Panc1 (cell line): ENCODE measurements around the gene STK31.

Experiments used
- POLR2AphosphoS5 ChIP-seq: IDR thresholded peaks from 2 replicates; pipeline ENCODE4 v1.6.1; 2012; ENCODE audit warnings: mild to moderate bottlenecking, low read depth, low read length, moderate library complexity
- TF ChIP-seq, protein P1 (sequence below): fragments of 450-650 bp; IDR thresholded peaks from 2 replicates; pipeline ENCODE4 v1.5.1; 2017; ENCODE audit warnings: mild to moderate bottlenecking
- TF ChIP-seq, protein P2 (sequence below), 2 experiments: IDR thresholded peaks; 2 replicates each; pipeline ENCODE4 v1.6.1; 2011 to 2012; ENCODE audit warnings: low read depth in 2 of 2, control low read depth in 1 of 2, low read length in 1 of 2, mild to moderate bottlenecking in 1 of 2, moderate library complexity in 1 of 2; ENCODE audit not compliant: insufficient read depth in 1 of 2

DNA sequence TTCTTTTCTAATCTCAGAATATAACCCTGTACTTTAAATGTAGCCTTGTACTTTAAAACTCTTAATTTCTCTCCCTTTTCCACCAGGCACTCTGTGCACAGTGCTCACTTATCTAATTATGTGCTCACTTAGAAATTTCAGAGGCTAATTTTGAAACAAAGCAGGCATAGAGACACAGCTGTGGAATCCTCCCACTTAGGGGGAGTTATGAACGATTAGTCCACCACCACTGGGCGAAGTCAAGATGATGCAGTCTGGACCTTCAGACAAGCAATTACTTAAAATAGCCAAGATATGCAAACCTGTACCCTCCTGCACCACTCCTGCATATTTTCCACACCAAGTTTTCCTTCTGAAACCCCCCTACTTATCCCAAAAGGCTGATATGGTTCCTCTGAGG is 143.0 kb downstream of the STK31 start:
- TF ChIP-seq, protein P1, sequence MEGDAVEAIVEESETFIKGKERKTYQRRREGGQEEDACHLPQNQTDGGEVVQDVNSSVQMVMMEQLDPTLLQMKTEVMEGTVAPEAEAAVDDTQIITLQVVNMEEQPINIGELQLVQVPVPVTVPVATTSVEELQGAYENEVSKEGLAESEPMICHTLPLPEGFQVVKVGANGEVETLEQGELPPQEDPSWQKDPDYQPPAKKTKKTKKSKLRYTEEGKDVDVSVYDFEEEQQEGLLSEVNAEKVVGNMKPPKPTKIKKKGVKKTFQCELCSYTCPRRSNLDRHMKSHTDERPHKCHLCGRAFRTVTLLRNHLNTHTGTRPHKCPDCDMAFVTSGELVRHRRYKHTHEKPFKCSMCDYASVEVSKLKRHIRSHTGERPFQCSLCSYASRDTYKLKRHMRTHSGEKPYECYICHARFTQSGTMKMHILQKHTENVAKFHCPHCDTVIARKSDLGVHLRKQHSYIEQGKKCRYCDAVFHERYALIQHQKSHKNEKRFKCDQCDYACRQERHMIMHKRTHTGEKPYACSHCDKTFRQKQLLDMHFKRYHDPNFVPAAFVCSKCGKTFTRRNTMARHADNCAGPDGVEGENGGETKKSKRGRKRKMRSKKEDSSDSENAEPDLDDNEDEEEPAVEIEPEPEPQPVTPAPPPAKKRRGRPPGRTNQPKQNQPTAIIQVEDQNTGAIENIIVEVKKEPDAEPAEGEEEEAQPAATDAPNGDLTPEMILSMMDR = no peak
- TF ChIP-seq POLR2AphosphoS5 = no peak
- TF ChIP-seq, protein P2, sequence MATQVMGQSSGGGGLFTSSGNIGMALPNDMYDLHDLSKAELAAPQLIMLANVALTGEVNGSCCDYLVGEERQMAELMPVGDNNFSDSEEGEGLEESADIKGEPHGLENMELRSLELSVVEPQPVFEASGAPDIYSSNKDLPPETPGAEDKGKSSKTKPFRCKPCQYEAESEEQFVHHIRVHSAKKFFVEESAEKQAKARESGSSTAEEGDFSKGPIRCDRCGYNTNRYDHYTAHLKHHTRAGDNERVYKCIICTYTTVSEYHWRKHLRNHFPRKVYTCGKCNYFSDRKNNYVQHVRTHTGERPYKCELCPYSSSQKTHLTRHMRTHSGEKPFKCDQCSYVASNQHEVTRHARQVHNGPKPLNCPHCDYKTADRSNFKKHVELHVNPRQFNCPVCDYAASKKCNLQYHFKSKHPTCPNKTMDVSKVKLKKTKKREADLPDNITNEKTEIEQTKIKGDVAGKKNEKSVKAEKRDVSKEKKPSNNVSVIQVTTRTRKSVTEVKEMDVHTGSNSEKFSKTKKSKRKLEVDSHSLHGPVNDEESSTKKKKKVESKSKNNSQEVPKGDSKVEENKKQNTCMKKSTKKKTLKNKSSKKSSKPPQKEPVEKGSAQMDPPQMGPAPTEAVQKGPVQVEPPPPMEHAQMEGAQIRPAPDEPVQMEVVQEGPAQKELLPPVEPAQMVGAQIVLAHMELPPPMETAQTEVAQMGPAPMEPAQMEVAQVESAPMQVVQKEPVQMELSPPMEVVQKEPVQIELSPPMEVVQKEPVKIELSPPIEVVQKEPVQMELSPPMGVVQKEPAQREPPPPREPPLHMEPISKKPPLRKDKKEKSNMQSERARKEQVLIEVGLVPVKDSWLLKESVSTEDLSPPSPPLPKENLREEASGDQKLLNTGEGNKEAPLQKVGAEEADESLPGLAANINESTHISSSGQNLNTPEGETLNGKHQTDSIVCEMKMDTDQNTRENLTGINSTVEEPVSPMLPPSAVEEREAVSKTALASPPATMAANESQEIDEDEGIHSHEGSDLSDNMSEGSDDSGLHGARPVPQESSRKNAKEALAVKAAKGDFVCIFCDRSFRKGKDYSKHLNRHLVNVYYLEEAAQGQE (IDR thresholded peaks at IDR 0.05; ENCODE audit: insufficient read depth in 1 of 2, low read depth in 2 of 2, low read length in 1 of 2) = no peak
